Pancreas (tissue), 10 donors: ENCODE results near the gene SPTBN1. TPM values are rescaled to one million over a fixed set of nuclear protein-coding genes. Genes with fewer than 3 reads are reported as not detected.
A peak's percentile ranks its signal among the peaks of the same experiment; 100 is the strongest.

Experiments used
- ATAC-seq, 4 donors: fragments of 200-7000 bp; cut with Tn5 transposase; one replicate each; pipeline versions ENCODE4 v1.8.0 to v1.9.1; 2020; ENCODE audit warnings: mild to moderate bottlenecking in 4 of 4, moderate library complexity in 4 of 4
- DNase-seq, 6 donors: peaks; one replicate each; pipeline ENCODE4 v3.0.0-alpha.2; 2020
- FAIRE-seq: peaks from 2 replicates; lab custom pipeline; 2012; peaks lifted over from hg19 to GRCh38; lab: Jason Lieb, UNC
- H3K27ac ChIP-seq, 4 donors: fragments of 200-600 bp; sonication (generic); 1 replicate in 3 of 4; 2 replicates in 1 of 4; pipeline versions ENCODE4 v1.5.0 to v1.8.0; 2020
- H3K27me3 ChIP-seq, 4 donors: fragments of 200-600 bp; one replicate each; pipeline ENCODE4 v1.8.0; 2021
- H3K36me3 ChIP-seq, 3 donors: fragments of 200-600 bp; sonication (generic) in 1 of 3; one replicate each; pipeline versions ENCODE4 v1.5.0 to v1.8.0; 2020 to 2021
- H3K4me1 ChIP-seq, 3 donors: fragments of 200-600 bp; one replicate each; pipeline ENCODE4 v1.8.0; 2021
- H3K4me3 ChIP-seq, 4 donors: fragments of 200-600 bp; sonication (generic) in 2 of 4; one replicate each; pipeline versions ENCODE4 v1.5.0 to v1.8.0; 2020 to 2021
- H3K9me3 ChIP-seq, 4 donors: fragments of 200-600 bp; one replicate each; pipeline ENCODE4 v1.8.0; 2021
- CTCF ChIP-seq, 4 donors: fragments of 200-600 bp; sonication (generic) in 3 of 4; IDR thresholded peaks; one replicate each; pipeline versions ENCODE4 v1.5.0 to v1.8.0; 2021; ENCODE audit warnings: antibody characterized with exemption in 4 of 4
- WGBS, 2 donors: extraction: QIAGEN DNeasy Blood & Tissue Kit; methylation state at CpG; one replicate each; pipeline ENCODE4 v1.1.7; 2013; 5-methylcytosine and 5-hydroxymethylcytosine counted together
- intact Hi-C, 3 donors: fragments of 100-400 bp; cut with DNase I; formaldehyde crosslinking; loops; one replicate each; pipeline versions ENCODE4 v1.11.1 to v1.14.2; 2022
- polyA plus RNA-seq, 2 donors: library from polyadenylated mRNA; stranded (reverse); fragments of 200-250 nt; gene quantifications; one replicate each; pipeline ENCODE4 v1.2.3, GENCODE V29; 2013
- total RNA-seq, 6 donors: library from RNA; stranded (reverse); fragmentation: NEBNext Ultra II Directional in 4 of 6; extraction: Animal tissue kit (Norgen Biotek cat#: 25700) in 4 of 6; gene quantifications; one replicate each; pipeline versions ENCODE4 v1.2.1 to v1.2.4, GENCODE V29; 2021 to 2023
- donor health status: healthy with polysubstance abuse.
- donor health status: DM: no; HTN: no; CAD: no; lungs with moderate emphysema.
- donor health status: DM: no; HTN: no; CAD: no.
- donor health status: control.
- donor health status: control.
- donor health status: Bipolar disorder and iron deficiency.
- donor health status: DM: yes; HTN: yes; CAD: no.
- donor health status: DM: no; HTN: no; CAD: no.
- donor health status: DM: no; HTN: no; CAD: no.
- donor health status: DM: yes; HTN: yes; CAD: no.

The SPTBN1 gene
- total and polyA plus RNA-seq, 8 donors = 43.8 to 192 (median 84.4) TPM

- Histone ChIP-seq H3K27me3 (no peaks in the 10 kb centered on the region), H3K27ac (peak overlapping the region in 2 of 4 donors; percentile 45 to 55), H3K4me1 (peaks cover 31 to 64% (median 36%) of the 10 kb centered on the region in 3 donors), H3K36me3 (peaks cover 0 to 20% (median 0%) of the 10 kb centered on the region in 3 donors), H3K4me3 (no peak overlapping the region), H3K9me3 (no peaks in the 10 kb centered on the region)
- FAIRE-seq (no peak), DNase-seq (peak in 1 of 6 donors; percentile 38), ATAC-seq (peak; percentile 69 to 78 (median 74))
- intact Hi-C loops = no loop called here
- 10 to 13% methylated on average over 6 of the region's 6 CpGs for WGBS, 2 donors
- TF ChIP-seq CTCF (IDR thresholded peaks at IDR 0.05) = no peak
Observed at GRCh38 chr2:54613794-54614257, 157.7 kb downstream of the SPTBN1 start.

GRCh38 chr2:54614819-54615218 lies 158.7 kb downstream of the SPTBN1 start:
- peak overlapping the region in 1 of 4 donors; percentile 55 for H3K27ac ChIP-seq
- H3K9me3 ChIP-seq = no peaks in the 10 kb centered on the region
- no peak for TF ChIP-seq CTCF (IDR thresholded peaks at IDR 0.05)
- H3K4me3 ChIP-seq = no peak overlapping the region
- DNase-seq (no peak), ATAC-seq (no peak), FAIRE-seq (no peak)
- H3K4me1 ChIP-seq = peaks cover 34 to 67% (median 44%) of the 10 kb centered on the region in 3 donors
- intact Hi-C loops = no loop called here
- H3K27me3 ChIP-seq = no peaks in the 10 kb centered on the region
- H3K36me3 ChIP-seq = peaks cover 0 to 20% (median 0%) of the 10 kb centered on the region in 3 donors

GRCh38 chr2:54615832-54616534 lies 159.9 kb downstream of the SPTBN1 start:
- intact Hi-C loops = no loop called here
- Histone ChIP-seq H3K4me3 (no peak overlapping the region), H3K36me3 (peaks cover 0 to 25% (median 0%) of the 10 kb centered on the region in 3 donors), H3K27me3 (no peaks in the 10 kb centered on the region), H3K9me3 (no peaks in the 10 kb centered on the region), H3K4me1 (peaks cover 34 to 62% (median 45%) of the 10 kb centered on the region in 3 donors), H3K27ac (no peak overlapping the region)
- no peak for DNase-seq
- TF ChIP-seq CTCF (IDR thresholded peaks at IDR 0.05) = no peak
- ATAC-seq = no peak
- FAIRE-seq = no peak
- WGBS, 2 donors = 88 to 92% methylated on average over 5 of the region's 5 CpGs

GRCh38 chr2:54617409-54617808 lies 161.3 kb downstream of the SPTBN1 start:
- no peak for ATAC-seq
- H3K4me1 ChIP-seq = peaks cover 26 to 51% (median 40%) of the 10 kb centered on the region in 3 donors

More at GRCh38 chr2:54617409-54617808, 161.3 kb downstream of the SPTBN1 start:
- peak overlapping the region in 1 of 4 donors; percentile 74 for H3K27ac ChIP-seq
- H3K27me3 ChIP-seq = no peaks in the 10 kb centered on the region
- WGBS, 2 donors = 19 to 30% methylated on average over 7 of the region's 7 CpGs
- no peak for FAIRE-seq
- no peak overlapping the region for H3K4me3 ChIP-seq
- H3K36me3 ChIP-seq = peaks cover 0 to 39% (median 0%) of the 10 kb centered on the region in 3 donors
- H3K9me3 ChIP-seq = no peaks in the 10 kb centered on the region
- intact Hi-C loops = no loop called here
- DNase-seq = no peak
- no peak for TF ChIP-seq CTCF (IDR thresholded peaks at IDR 0.05)
